IPS DF 4.7 (cell line): Measurements from ENCODE around the gene MTPN.

ENCODE experiments used
- DNase-seq: peaks from one replicate; pipeline ENCODE4 v3.0.0-alpha.2; 2013; ENCODE audit warnings: low spot score; ENCODE audit errors: extremely low read depth

The MTPN gene

DNA sequence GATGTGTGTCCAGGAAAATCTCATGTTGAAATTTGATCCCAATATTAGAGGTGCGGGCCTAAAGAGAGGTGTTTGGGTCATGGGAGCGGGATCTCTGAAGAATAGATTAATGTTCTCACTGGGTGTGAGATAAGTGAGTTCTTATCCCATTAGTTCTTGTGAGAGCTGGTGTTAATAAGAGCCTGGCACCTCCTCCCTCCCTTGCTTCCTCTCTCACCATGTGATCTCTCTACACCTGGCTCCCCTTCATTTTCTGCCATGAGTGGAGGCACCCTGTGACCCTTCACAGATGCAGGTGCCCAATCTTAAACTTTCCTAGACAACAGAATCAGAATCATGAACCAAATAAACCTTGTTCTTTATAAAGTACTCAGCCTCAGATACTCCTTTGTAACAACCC is 19.5 kb downstream of the MTPN start:
- no peak for DNase-seq

DNA sequence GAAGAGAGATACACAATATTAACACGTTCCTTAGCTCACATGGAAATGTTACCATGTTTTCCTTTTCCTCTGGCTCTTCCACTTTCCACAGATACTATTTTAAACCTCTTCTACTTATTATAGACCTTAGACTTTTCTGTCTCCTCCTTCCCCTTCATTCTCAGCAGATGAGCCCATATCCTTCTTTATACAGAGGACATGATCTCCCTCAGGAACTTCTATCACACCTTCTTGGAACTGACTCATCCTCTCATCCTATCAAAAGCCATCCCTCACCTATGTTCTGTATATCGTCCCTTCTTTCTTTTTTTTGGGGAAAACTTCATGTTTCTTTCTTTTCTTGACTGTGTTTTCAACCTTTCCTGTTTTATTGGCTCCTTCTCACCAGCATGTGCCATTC is 20.8 kb downstream of the MTPN start:
- no peak for DNase-seq

GRCh38 chr7:135950972-135951371 is 26.2 kb downstream of the MTPN start:
- DNase-seq, result no peak

GRCh38 chr7:135950429-135950828 is 26.7 kb downstream of the MTPN start:
- no peak for DNase-seq

DNA sequence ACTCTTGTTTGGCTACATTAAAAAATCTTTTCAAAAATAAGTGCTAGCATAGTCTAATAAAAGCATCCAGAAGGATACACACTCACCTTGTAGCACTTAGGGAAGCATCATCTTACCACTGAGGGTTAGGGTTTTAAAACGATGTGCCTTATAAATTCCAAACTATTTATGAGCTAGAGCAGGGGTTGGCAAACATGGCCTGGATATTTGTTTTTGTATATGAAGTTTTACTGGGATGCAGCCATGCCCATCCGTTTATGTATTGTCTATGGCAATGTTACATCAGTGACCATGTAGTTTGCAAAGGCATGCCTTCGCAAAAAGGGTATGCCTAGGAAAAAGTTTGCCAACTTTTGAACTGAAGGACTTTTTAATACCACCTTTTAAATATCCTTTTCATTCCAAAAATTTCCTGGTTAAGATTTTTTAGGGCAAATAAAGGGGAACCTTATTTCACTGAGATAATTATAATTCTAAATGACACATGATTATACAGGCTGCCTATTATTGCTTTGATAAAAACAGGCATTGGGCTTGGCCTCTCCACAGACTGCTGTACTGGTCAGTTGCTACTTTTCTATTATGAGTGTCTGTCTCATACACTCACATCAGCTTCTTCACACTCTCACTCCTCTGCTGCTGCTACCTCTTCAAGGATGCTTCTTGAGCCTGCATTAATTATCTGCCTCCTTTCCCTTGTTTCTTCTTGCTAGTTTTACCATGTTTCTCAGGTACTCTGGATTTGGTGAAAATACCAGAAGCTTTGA is 30.7 kb downstream of the MTPN start:
- no peak for DNase-seq

DNA sequence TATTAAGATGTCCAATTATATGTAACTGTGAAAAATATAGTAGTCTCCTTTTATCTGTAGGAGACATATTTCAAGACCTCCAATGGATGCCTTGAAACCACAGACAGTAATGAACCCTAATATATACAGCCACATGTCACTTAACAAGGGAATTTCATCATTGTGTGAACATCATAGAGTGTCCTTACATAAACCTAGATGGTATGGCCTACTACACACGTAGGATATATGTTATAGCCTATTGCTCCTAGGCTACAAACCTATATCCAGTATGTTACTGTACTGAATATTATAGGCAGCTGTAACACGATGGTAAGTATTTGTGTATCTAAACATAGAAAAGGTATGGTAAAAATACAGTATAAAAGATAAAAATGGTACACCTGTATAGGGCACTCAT is 32.4 kb downstream of the MTPN start:
- no peak for DNase-seq

- DNase-seq, result no peak
These were observed 33.9 kb downstream of the MTPN start for GRCh38 chr7:135943134-135943879.

DNA sequence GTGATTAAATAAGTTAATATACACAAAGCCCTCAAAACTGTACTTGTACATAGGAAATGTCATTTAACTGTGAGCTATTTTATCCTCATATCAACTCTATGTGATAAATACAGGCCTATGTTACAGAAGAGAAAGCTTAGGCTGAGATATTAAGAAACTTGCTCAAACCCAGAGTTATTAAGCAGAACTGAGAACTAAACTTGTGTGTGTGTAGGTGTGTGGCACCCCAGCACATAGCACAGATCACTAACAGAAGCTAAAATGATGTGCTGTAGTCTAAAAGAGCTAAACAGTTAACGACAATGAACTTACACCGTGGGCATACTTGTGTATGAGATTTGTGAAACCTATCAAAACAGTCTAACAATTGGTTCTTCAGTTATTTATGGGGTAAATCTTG is 34.5 kb downstream of the MTPN start:
- DNase-seq, result no peak

DNA sequence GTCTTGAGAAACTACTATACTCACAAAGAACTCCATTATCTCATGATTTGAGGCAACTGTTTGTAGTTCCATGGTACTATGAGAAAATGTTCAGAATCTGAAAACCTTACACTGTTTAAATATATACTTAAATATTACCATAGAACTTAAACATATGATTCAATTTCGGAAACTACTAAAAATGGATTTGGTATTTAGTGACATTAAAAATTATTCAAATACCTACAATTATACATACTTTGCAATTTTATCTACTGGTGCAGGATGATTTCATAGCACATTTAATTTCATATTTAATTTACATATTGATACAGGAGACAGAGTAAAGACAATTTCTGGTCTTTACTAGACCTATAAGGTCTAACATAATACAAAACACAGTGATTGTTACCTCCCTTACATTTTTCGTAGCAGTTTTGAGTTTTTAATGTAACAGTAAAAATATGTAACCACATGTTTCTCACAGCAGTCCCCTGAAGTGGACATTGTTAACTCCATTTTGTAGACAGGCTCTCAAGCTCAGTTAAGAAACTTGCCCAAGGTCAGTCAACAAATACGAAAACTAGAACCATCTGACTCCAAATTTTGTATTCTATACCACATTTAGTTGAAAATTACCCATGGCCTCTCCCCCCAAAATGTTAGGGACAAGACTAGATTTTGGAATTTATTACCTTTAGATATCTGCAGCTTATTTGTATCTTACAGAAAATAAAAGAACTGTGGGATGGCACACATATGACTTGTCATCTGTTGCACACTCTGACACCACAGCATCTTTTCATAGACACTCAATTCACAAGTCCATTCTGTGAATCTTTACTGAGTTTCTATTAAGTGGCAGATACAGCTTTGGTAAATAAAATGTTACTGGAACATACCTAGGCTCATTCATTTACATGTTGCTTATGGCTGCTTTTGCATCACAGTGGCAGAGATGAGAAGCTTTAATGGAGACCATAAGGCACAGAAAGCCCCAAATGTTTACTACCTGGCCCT is 36.8 kb downstream of the MTPN start:
- no peak for DNase-seq

- DNase-seq, result no peak
These were observed 37.8 kb downstream of the MTPN start for GRCh38 chr7:135939261-135939812.

DNA sequence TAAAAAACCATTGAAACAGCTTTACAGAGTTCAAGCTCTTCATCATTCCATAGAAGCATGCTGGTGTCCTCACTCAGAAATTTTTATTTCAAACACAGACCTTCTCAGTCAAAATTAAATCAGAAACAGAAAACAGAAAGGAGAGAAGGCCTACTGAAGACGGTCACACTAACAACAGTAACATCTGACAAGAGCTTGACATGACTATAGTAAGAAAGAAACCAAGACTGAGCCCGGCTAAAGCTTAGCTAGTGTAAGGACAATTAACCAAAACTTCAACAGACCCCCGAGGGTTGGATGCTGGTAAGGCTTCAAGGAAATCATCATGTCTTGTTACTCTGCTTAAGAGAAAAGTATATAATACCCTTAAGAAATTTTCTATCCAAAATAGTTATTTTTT is 38.6 kb downstream of the MTPN start:
- no peak for DNase-seq

- no peak for DNase-seq
These were observed 39.1 kb downstream of the MTPN start for GRCh38 chr7:135938086-135938485.

GRCh38 chr7:135936497-135937217 is 40.5 kb downstream of the MTPN start:
- DNase-seq, result no peak

- no peak for DNase-seq
These were observed 42.5 kb downstream of the MTPN start for GRCh38 chr7:135934651-135935050.

- DNase-seq, result no peak
These were observed 43.5 kb downstream of the MTPN start for GRCh38 chr7:135933509-135934188.

DNA sequence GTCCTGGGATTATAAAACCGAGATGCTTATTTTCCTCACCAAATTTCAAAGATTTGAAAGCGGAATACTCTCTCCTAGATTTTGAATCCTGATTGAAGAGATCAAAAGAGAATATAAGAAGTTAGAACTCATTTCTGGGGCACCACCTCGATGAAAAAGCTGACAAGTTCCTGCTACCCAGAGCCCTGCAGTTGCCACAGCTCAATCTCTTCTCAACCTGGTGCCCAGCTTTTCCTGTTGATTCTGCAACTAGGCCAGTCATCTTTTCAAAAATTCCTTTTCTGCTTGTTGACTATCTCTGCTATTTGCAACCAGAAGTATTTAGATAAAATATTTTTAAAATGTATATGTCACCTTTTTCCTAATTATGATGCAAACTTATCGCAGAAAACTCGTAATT is 45.0 kb downstream of the MTPN start:
- DNase-seq, result no peak

GRCh38 chr7:135930565-135931461 is 46.3 kb downstream of the MTPN start:
- DNase-seq, result no peak

GRCh38 chr7:135929722-135930141 is 47.4 kb downstream of the MTPN start:
- DNase-seq, result no peak

DNA sequence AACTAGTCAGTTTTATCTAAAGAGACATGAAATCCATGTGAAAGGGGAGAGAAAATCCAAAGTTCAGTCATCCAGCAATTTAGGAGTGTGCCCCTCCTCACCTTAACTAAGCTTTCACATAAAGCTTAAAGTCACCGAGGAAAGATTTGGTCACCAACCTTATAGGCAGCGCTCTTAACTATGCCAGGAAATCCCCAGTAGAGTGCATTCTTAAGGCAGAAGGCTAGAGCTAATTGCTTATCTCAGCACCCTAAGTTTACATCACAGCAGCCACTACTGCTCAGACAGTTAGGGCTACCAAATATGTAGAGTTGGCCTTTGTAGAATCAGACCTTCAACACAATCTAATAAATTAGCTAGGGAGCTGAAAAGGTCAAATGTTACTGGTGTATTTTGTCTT is 47.9 kb downstream of the MTPN start:
- no peak for DNase-seq
